GM12892 (cell line): ENCODE data around the gene FBXO9.

Experiments used
- POLR2A ChIP-seq: IDR thresholded peaks from 2 replicates; pipeline ENCODE4 v1.6.1; 2011; ENCODE audit warnings: low read depth, low read length, control low read depth
- POLR2AphosphoS5 ChIP-seq: IDR thresholded peaks from 2 replicates; pipeline ENCODE4 v1.6.1; 2011; ENCODE audit warnings: low read depth, low read length, control low read depth
- TAF1 ChIP-seq: IDR thresholded peaks from 2 replicates; pipeline ENCODE4 v1.6.1; 2011; ENCODE audit warnings: low read depth, mild to moderate bottlenecking, control low read depth, low read length, borderline replicate concordance

DNA sequence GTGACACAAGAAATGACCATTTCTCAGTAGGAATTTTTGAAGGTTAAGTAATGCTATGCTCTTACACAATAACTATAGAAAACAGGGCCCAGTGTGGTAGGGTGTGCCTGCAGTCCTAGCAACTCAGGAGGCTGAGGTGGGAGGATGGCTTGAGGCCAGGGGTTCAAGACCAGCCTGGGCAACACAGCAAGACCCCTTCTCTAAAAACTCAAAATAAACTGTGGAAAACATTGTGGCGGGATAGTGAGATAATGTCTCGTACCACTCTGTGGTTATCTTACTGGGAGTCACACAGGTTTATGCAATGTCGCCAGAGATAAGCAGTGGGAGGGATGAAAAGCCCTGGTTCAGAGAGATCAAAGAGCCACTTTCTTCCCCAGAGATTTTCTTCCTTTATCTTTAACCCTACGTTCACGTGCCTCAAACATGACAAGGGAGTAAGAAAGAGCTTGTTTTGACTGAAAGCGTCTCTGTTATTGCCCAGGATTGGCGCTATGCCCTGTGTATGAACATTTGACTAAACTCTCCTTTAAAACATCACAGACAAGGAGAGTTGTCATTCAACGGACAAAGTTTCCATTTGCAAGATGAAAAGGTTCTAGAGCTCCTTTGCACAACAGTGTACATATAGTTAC, 69.5 kb downstream of the FBXO9 start:
- no peak for TF ChIP-seq TAF1
- no peak for TF ChIP-seq POLR2AphosphoS5
- TF ChIP-seq POLR2A = no peak
